ENCODE measurements around the gene SBNO1.
"Not testable (repeated sequence)": the region's sequence is repeated elsewhere in the genome, so short reads cannot be mapped to it uniquely, and the experiment has no call there.

Gene SBNO1

GRCh38 chr12:123387508-123388176 lies 23.0 kb upstream of the SBNO1 start:
- H3K79me2 ChIP-seq (ENCODE audit: insufficient read depth, low read length): peaks cover 74% of the 10 kb centered on the region
- TF ChIP-seq CTCF (conservative IDR thresholded peaks at IDR 0.05; ENCODE audit: low read length): no peak
- TF ChIP-seq EZH2phosphoT487 (IDR thresholded peaks at IDR 0.05; ENCODE audit: borderline replicate concordance): no peak
- no peaks in the 10 kb centered on the region for H3F3A ChIP-seq (ENCODE audit: low read depth)
- peaks cover 57% of the 10 kb centered on the region for H3K4me1 ChIP-seq (ENCODE audit: insufficient read depth, low read length, poor library complexity, severe bottlenecking)
- H2AFZ ChIP-seq (ENCODE audit: low read length): peak overlapping the region; percentile 82
- H3K4me2 ChIP-seq (ENCODE audit: low read depth, low read length, poor library complexity, severe bottlenecking): peak overlapping the region; percentile 89
- peak overlapping the region; percentile 77 for H3K9ac ChIP-seq (ENCODE audit: low read depth, low read length, poor library complexity, severe bottlenecking)
- peaks cover 15% of the 10 kb centered on the region for H4K20me1 ChIP-seq (ENCODE audit: insufficient read depth, low read length, poor library complexity, severe bottlenecking)
- peaks cover 18% of the 10 kb centered on the region; the same call in 1 of the 2 replicates for H3K36me3 ChIP-seq (ENCODE audit: insufficient read depth, low read length)
- H3K9me3 ChIP-seq (ENCODE audit: insufficient read depth, low read depth, low read length): no peaks in the 10 kb centered on the region
- no peaks in the 10 kb centered on the region for H3K27me3 ChIP-seq (ENCODE audit: insufficient read depth, low read length, poor library complexity, severe bottlenecking)
- no peaks in the 10 kb centered on the region for H3K9me2 ChIP-seq (replicated peaks; ENCODE audit: low read depth, low read length)
- peak overlapping the region; percentile 88 for H3K4me3 ChIP-seq (ENCODE audit: low read length, poor library complexity, severe bottlenecking)

GRCh38 chr12:123385536-123385935 lies 20.9 kb upstream of the SBNO1 start:
- H3K4me1 ChIP-seq (ENCODE audit: insufficient read depth, low read length, poor library complexity, severe bottlenecking): peaks cover 45% of the 10 kb centered on the region
- peak overlapping the region; percentile 83 for H3K4me2 ChIP-seq (ENCODE audit: low read depth, low read length, poor library complexity, severe bottlenecking)
- not testable (repeated sequence) for H4K20me1 ChIP-seq (ENCODE audit: insufficient read depth, low read length, poor library complexity, severe bottlenecking); H3K9me3 ChIP-seq (ENCODE audit: insufficient read depth, low read depth, low read length); H3K36me3 ChIP-seq (ENCODE audit: insufficient read depth, low read length); H3K9me2 ChIP-seq (replicated peaks; ENCODE audit: low read depth, low read length); H3F3A ChIP-seq (ENCODE audit: low read depth); H3K27me3 ChIP-seq (ENCODE audit: insufficient read depth, low read length, poor library complexity, severe bottlenecking); H2AFZ ChIP-seq (ENCODE audit: low read length)
- peak overlapping the region; percentile 94 for H3K4me3 ChIP-seq (ENCODE audit: low read length, poor library complexity, severe bottlenecking)
- peak overlapping the region; percentile 89 for H3K9ac ChIP-seq (ENCODE audit: low read depth, low read length, poor library complexity, severe bottlenecking)
- peaks cover 56% of the 10 kb centered on the region for H3K79me2 ChIP-seq (ENCODE audit: insufficient read depth, low read length)

DNA sequence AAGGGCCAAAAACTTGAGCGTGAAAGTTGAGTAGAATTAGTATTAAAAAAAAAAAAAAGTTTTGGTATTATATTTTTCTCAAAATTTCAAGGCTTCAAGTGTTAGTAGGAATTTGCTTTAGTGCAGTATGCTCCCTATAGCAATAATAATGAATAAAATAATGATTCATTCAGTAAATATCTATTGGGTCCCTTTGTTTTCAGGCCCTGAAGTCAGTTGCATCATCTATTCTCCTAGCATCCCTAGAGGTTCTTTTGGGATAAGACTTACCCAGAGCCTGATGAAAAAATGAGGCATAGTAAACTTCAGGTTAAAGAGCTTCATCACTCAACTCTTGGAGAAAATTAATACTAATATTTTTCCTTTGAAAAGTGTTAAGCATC lies 20.3 kb upstream of the SBNO1 start:
- H3K4me1 ChIP-seq (ENCODE audit: insufficient read depth, low read length, poor library complexity, severe bottlenecking): peaks cover 40% of the 10 kb centered on the region
- H4K20me1 ChIP-seq (ENCODE audit: insufficient read depth, low read length, poor library complexity, severe bottlenecking): peaks cover 5% of the 10 kb centered on the region
- H3K79me2 ChIP-seq (ENCODE audit: insufficient read depth, low read length): peaks cover 50% of the 10 kb centered on the region
- no peaks in the 10 kb centered on the region for H3K9me2 ChIP-seq (replicated peaks; ENCODE audit: low read depth, low read length)
- peak overlapping the region; percentile 83 for H3K4me2 ChIP-seq (ENCODE audit: low read depth, low read length, poor library complexity, severe bottlenecking)
- no peaks in the 10 kb centered on the region for H3K27me3 ChIP-seq (ENCODE audit: insufficient read depth, low read length, poor library complexity, severe bottlenecking)
- peak overlapping the region; percentile 89 for H3K9ac ChIP-seq (ENCODE audit: low read depth, low read length, poor library complexity, severe bottlenecking)
- no peaks in the 10 kb centered on the region for H3K9me3 ChIP-seq (ENCODE audit: insufficient read depth, low read depth, low read length)
- H3F3A ChIP-seq (ENCODE audit: low read depth): no peaks in the 10 kb centered on the region
- no peaks in the 10 kb centered on the region for H3K36me3 ChIP-seq (ENCODE audit: insufficient read depth, low read length)
- peak overlapping the region; percentile 94 for H3K4me3 ChIP-seq (ENCODE audit: low read length, poor library complexity, severe bottlenecking)
- TF ChIP-seq EZH2phosphoT487 (IDR thresholded peaks at IDR 0.05; ENCODE audit: borderline replicate concordance): no peak
- no peak for TF ChIP-seq CTCF (conservative IDR thresholded peaks at IDR 0.05; ENCODE audit: low read length)
- no peak overlapping the region for H2AFZ ChIP-seq (ENCODE audit: low read length)

Data from Loucy (cell line).